Loucy (cell line): ENCODE data around the gene ATP13A5.

Source experiments
- EZH2phosphoT487 ChIP-seq: fragments of 200-600 bp; IDR thresholded peaks from 2 replicates; pipeline ENCODE4 v1.6.1; 2018; ENCODE audit warnings: antibody characterized with exemption, mild to moderate bottlenecking, moderate library complexity, borderline replicate concordance
- TF ChIP-seq, protein P1 (sequence below): fragments of 200-600 bp; sonication (generic); conservative IDR thresholded peaks from 2 replicates; pipeline ENCODE4 v1.5.1; 2014; ENCODE audit warnings: mild to moderate bottlenecking, antibody characterized with exemption, low read length

DNA sequence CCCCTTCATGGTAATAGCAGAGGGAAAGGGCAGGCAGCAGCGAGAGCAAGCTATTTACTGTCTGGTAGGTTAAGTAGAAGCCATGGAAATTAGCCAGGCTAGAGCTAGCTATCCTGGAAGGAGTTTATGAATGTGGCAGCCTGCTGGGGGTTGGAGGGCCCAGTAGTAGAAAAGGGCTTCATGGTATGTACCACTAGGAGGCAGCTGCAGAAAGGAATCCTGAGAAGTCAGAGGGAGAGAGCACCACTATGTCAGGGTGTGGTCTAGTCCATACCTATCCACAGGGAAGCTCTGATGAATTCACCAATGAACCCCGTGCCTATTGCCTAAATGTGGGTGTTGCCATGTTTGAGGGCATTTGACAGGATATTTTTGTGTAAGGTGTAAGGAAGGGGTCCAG lies 82.6 kb downstream of the ATP13A5 start:
- TF ChIP-seq, protein P1, sequence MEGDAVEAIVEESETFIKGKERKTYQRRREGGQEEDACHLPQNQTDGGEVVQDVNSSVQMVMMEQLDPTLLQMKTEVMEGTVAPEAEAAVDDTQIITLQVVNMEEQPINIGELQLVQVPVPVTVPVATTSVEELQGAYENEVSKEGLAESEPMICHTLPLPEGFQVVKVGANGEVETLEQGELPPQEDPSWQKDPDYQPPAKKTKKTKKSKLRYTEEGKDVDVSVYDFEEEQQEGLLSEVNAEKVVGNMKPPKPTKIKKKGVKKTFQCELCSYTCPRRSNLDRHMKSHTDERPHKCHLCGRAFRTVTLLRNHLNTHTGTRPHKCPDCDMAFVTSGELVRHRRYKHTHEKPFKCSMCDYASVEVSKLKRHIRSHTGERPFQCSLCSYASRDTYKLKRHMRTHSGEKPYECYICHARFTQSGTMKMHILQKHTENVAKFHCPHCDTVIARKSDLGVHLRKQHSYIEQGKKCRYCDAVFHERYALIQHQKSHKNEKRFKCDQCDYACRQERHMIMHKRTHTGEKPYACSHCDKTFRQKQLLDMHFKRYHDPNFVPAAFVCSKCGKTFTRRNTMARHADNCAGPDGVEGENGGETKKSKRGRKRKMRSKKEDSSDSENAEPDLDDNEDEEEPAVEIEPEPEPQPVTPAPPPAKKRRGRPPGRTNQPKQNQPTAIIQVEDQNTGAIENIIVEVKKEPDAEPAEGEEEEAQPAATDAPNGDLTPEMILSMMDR, result no peak
- no peak for TF ChIP-seq EZH2phosphoT487
